ENCODE results near the gene CHST11. TPM values are rescaled to one million over a fixed set of nuclear protein-coding genes. Genes with fewer than 3 reads are reported as not detected.
A peak's percentile ranks its signal among the peaks of the same experiment; 100 is the strongest.

CHST11 gene
- total and polyA plus RNA-seq, 9 of the 15 experiments (the other 6 are each of a cell fraction or from before 2014, with no cell fraction given) = 2.3 to 38.7 (median 15.0) TPM

DNA sequence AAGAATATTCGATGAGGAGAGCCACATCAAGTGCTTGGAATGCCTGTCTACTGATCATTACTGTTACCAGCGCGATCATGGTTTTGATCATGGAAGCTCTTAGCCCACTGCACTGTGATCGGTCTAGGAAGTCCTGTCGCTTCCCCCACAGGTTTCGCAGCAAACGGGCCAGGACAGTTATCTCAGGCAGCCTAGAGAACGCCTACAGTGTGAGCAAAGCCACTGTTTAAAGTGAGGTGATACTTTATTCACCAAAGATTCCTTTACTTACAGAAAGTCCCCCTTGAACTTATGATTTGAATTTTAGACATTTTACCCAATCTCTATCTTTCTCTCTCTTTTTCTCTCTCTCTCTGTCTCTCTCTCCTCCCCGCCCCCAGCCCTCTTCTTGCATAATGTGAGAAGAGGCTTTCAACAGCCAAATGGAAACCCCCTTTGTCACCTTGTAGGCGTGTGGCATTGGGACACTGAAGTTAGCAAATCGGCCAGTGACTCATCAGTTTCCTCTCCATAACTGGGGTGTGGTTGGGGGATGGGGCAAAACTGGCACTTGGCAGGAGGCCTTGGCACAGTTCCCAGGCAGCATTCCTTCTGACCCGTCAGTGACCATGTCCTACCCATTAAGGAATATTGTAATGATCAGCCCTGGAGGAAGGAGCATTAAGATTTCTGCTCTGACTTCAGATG, 214.8 kb downstream of the CHST11 start (continued):
- TF ChIP-seq STAG1 (CRISPR knock-in tag; IDR thresholded peaks at IDR 0.05; ENCODE audit: borderline replicate concordance) (no peak), CBX2 (IDR thresholded peaks at IDR 0.05; ENCODE audit: insufficient read depth, low read length, poor library complexity, severe bottlenecking) (no peak), TRIM24 (IDR thresholded peaks at IDR 0.05) (peak; percentile 82 to 85), SMARCA5 (IDR thresholded peaks at IDR 0.05) (no peak), ZNF778 (CRISPR knock-in tag; IDR thresholded peaks at IDR 0.05) (no peak), GATAD2B (IDR thresholded peaks at IDR 0.05; ENCODE audit: borderline replicate concordance) (no peak), SAFB (IDR thresholded peaks at IDR 0.05; ENCODE audit: borderline replicate concordance, low read depth, low read length) (no peak), NFE2 (IDR thresholded peaks at IDR 0.05; ENCODE audit: low read depth) (peak; percentile 84), ETV6 (IDR thresholded peaks at IDR 0.05; ENCODE audit: borderline replicate concordance in 1 of 2, low read depth in 2 of 2, low read length in 1 of 2) (no peak), ETV6 (CRISPR knock-in tag; IDR thresholded peaks at IDR 0.05; ENCODE audit: borderline replicate concordance) (no peak), NCOA2 (IDR thresholded peaks at IDR 0.05; ENCODE audit: partially characterized antibody in 2 of 2) (no peak), CHD4 (IDR thresholded peaks at IDR 0.05; ENCODE audit: insufficient read depth, insufficient replicate concordance, low read depth, low read length, poor library complexity, severe bottlenecking) (no peak), ZNF184 (CRISPR knock-in tag; IDR thresholded peaks at IDR 0.05) (no peak), ADNP (tag; IDR thresholded peaks at IDR 0.05) (no peak)
- TF ChIP-seq, protein P1, sequence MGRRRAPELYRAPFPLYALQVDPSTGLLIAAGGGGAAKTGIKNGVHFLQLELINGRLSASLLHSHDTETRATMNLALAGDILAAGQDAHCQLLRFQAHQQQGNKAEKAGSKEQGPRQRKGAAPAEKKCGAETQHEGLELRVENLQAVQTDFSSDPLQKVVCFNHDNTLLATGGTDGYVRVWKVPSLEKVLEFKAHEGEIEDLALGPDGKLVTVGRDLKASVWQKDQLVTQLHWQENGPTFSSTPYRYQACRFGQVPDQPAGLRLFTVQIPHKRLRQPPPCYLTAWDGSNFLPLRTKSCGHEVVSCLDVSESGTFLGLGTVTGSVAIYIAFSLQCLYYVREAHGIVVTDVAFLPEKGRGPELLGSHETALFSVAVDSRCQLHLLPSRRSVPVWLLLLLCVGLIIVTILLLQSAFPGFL (CRISPR knock-in tag; IDR thresholded peaks at IDR 0.05) = no peak
- TF ChIP-seq, protein P2, sequence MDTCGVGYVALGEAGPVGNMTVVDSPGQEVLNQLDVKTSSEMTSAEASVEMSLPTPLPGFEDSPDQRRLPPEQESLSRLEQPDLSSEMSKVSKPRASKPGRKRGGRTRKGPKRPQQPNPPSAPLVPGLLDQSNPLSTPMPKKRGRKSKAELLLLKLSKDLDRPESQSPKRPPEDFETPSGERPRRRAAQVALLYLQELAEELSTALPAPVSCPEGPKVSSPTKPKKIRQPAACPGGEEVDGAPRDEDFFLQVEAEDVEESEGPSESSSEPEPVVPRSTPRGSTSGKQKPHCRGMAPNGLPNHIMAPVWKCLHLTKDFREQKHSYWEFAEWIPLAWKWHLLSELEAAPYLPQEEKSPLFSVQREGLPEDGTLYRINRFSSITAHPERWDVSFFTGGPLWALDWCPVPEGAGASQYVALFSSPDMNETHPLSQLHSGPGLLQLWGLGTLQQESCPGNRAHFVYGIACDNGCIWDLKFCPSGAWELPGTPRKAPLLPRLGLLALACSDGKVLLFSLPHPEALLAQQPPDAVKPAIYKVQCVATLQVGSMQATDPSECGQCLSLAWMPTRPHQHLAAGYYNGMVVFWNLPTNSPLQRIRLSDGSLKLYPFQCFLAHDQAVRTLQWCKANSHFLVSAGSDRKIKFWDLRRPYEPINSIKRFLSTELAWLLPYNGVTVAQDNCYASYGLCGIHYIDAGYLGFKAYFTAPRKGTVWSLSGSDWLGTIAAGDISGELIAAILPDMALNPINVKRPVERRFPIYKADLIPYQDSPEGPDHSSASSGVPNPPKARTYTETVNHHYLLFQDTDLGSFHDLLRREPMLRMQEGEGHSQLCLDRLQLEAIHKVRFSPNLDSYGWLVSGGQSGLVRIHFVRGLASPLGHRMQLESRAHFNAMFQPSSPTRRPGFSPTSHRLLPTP (IDR thresholded peaks at IDR 0.05; ENCODE audit: borderline replicate concordance, extremely low read depth, insufficient read length) = no peak
- TF ChIP-seq, protein P3, sequence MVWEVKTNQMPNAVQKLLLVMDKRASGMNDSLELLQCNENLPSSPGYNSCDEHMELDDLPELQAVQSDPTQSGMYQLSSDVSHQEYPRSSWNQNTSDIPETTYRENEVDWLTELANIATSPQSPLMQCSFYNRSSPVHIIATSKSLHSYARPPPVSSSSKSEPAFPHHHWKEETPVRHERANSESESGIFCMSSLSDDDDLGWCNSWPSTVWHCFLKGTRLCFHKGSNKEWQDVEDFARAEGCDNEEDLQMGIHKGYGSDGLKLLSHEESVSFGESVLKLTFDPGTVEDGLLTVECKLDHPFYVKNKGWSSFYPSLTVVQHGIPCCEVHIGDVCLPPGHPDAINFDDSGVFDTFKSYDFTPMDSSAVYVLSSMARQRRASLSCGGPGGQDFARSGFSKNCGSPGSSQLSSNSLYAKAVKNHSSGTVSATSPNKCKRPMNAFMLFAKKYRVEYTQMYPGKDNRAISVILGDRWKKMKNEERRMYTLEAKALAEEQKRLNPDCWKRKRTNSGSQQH (CRISPR knock-in tag; IDR thresholded peaks at IDR 0.05) = no peak
- TF ChIP-seq, protein P4, sequence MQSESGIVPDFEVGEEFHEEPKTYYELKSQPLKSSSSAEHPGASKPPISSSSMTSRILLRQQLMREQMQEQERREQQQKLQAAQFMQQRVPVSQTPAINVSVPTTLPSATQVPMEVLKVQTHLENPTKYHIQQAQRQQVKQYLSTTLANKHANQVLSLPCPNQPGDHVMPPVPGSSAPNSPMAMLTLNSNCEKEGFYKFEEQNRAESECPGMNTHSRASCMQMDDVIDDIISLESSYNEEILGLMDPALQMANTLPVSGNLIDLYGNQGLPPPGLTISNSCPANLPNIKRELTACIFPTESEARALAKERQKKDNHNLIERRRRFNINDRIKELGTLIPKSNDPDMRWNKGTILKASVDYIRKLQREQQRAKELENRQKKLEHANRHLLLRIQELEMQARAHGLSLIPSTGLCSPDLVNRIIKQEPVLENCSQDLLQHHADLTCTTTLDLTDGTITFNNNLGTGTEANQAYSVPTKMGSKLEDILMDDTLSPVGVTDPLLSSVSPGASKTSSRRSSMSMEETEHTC (IDR thresholded peaks at IDR 0.05) = no peak
- TF ChIP-seq, protein P5, sequence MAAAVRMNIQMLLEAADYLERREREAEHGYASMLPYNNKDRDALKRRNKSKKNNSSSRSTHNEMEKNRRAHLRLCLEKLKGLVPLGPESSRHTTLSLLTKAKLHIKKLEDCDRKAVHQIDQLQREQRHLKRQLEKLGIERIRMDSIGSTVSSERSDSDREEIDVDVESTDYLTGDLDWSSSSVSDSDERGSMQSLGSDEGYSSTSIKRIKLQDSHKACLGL (CRISPR knock-in tag; IDR thresholded peaks at IDR 0.05; ENCODE audit: borderline replicate concordance, poor library complexity, severe bottlenecking) = no peak
